Right lobe of liver (tissue), 6 donors: ENCODE measurements around the gene B3GALNT2. TPM values are rescaled to one million over a fixed set of nuclear protein-coding genes. Genes with fewer than 3 reads are reported as not detected.

Experiments
- ATAC-seq, 4 donors: fragments of 200-7000 bp; cut with Tn5 transposase; one replicate each; pipeline ENCODE4 v1.9.1; 2020; ENCODE audit warnings: mild to moderate bottlenecking in 4 of 4, moderate library complexity in 4 of 4
- DNase-seq, 3 donors: peaks; one replicate each; pipeline ENCODE4 v3.0.0-alpha.2; 2020
- H3K27ac ChIP-seq, 3 donors: fragments of 200-600 bp; one replicate each; pipeline ENCODE4 v1.8.0; 2022
- H3K27me3 ChIP-seq, 2 donors: fragments of 200-600 bp; one replicate each; pipeline ENCODE4 v1.8.0; 2022
- H3K36me3 ChIP-seq, 4 donors: fragments of 200-600 bp; sonication (generic) in 1 of 4; one replicate each; pipeline versions ENCODE4 v1.5.1 to v1.8.0; 2017 to 2022; ENCODE audit warnings: control low read depth in 1 of 4
- H3K4me1 ChIP-seq, 4 donors: fragments of 200-600 bp; sonication (generic) in 1 of 4; one replicate each; pipeline versions ENCODE4 v1.5.1 to v1.8.0; 2017 to 2022; ENCODE audit warnings: control low read depth in 1 of 4
- H3K4me3 ChIP-seq, 3 donors: fragments of 200-600 bp; one replicate each; pipeline ENCODE4 v1.8.0; 2022
- H3K9me3 ChIP-seq, 4 donors: fragments of 200-600 bp; sonication (generic) in 1 of 4; one replicate each; pipeline versions ENCODE4 v1.5.1 to v1.8.0; 2017 to 2022; ENCODE audit warnings: control low read depth in 1 of 4
- POLR2A ChIP-seq: fragments of 450-650 bp; IDR thresholded peaks from one replicate; pipeline ENCODE4 v1.6.1; 2017; ENCODE audit warnings: antibody characterized with exemption, mild to moderate bottlenecking
- WGBS: methylation state at CpG from one replicate; pipeline ENCODE4 v1.1.6; 2018; ENCODE audit warnings: low coverage, low lambda C conversion rate; ENCODE audit not compliant: insufficient coverage; ENCODE audit errors: missing lambda C conversion rate; 5-methylcytosine and 5-hydroxymethylcytosine counted together
- intact Hi-C, 2 donors: fragments of 100-400 bp; cut with DNase I; formaldehyde crosslinking; loops; one replicate each; pipeline versions ENCODE4 v1.11.2 to v1.14.1; 2022
- total RNA-seq, 6 experiments: library from RNA; depleted of rRNA in 2 of 6; stranded (reverse); fragments of >200 nt in 2 of 6; fragmentation: NEBNext Ultra II Directional in 3 of 6; extraction: Animal tissue kit (Norgen Biotek cat#: 25700) in 3 of 6; gene quantifications; one replicate each; pipeline versions ENCODE4 v1.1.0 to v1.2.4, GENCODE V29; 2016 to 2023
- TF ChIP-seq, protein P1 (sequence below), 4 donors: fragments of 200-600 bp in 3 of 4; fragments of 450-650 bp in 1 of 4; IDR thresholded peaks; one replicate each; pipeline versions ENCODE4 v1.5.1 to v1.8.0; 2016 to 2022; ENCODE audit warnings: antibody characterized with exemption in 4 of 4, mild to moderate bottlenecking in 2 of 4
- donor health status: DM: no; HTN: yes; CAD: no.
- donor health status: DM: no; HTN: no; CAD: no.
- donor health status: DM: no; HTN: no; CAD: no.
- donor health status: DM: no; HTN: yes; CAD: no.
- donor health status: DM: no; HTN: yes; CAD: no.

The B3GALNT2 gene
- total RNA-seq, 6 experiments from 2014 or later = 7.0 to 15.5 (median 9.1) TPM

DNA sequence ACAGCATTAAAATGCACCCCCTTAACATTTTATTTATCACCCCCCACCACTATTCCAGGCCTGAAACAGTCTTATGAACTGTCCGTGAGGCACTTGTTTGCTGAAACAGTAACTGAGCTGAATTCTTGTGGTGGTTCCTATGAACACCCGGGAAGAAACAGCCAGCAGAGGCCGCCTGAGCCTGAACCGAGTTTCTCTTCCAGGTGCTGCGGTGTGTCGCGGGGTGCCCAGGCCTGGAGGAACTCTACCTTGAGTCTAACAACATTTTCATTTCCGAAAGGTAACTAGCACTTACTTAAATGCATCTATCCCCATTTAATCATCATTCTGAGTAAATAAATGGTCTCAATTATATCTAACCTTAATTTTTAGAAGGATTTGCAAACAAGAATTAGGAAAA, 70.3 kb downstream of the B3GALNT2 start:
- TF ChIP-seq POLR2A = no peak
- TF ChIP-seq, protein P1, sequence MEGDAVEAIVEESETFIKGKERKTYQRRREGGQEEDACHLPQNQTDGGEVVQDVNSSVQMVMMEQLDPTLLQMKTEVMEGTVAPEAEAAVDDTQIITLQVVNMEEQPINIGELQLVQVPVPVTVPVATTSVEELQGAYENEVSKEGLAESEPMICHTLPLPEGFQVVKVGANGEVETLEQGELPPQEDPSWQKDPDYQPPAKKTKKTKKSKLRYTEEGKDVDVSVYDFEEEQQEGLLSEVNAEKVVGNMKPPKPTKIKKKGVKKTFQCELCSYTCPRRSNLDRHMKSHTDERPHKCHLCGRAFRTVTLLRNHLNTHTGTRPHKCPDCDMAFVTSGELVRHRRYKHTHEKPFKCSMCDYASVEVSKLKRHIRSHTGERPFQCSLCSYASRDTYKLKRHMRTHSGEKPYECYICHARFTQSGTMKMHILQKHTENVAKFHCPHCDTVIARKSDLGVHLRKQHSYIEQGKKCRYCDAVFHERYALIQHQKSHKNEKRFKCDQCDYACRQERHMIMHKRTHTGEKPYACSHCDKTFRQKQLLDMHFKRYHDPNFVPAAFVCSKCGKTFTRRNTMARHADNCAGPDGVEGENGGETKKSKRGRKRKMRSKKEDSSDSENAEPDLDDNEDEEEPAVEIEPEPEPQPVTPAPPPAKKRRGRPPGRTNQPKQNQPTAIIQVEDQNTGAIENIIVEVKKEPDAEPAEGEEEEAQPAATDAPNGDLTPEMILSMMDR (IDR thresholded peaks at IDR 0.05) = no peak
- no peak overlapping the region for H3K27ac ChIP-seq
- peaks cover 0 to 47% (median 15%) of the 10 kb centered on the region in 4 donors for H3K36me3 ChIP-seq
- ATAC-seq (no peak), DNase-seq (no peak)
- H3K4me3 ChIP-seq = no peak overlapping the region
- H3K9me3 ChIP-seq = no peaks in the 10 kb centered on the region
- no peaks in the 10 kb centered on the region for H3K27me3 ChIP-seq
- 99% methylated on average over 8 of the region's 8 CpGs for WGBS
- H3K4me1 ChIP-seq = no peaks in the 10 kb centered on the region
- intact Hi-C loops = no loop called here

DNA sequence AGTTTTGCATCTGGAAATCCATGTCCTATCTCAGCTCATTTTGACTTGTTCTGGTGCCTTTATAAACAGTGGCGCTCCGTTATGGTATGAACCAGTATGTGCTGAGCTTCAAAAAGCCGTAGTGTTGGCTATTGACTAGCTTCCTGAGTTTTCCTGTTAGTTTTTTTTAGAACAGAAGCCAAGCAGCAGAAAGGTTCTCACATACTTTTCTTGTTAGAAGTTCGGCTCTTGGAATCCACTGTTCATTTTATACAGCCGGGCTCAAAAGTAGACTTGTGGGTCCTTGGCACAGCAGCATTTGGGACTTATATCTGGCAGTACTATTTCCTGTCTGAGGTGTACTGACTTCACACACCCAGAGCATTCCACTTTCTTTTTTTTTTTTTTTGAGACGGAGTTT, 73.3 kb downstream of the B3GALNT2 start:
- ATAC-seq = no peak
- no peak for DNase-seq
- no peak for TF ChIP-seq POLR2A
- TF ChIP-seq, protein P1 (IDR thresholded peaks at IDR 0.05) = no peak
- H3K4me1 ChIP-seq = no peaks in the 10 kb centered on the region
- WGBS = 92% methylated on average over 5 of the region's 6 CpGs
- H3K27ac ChIP-seq = no peak overlapping the region
- H3K36me3 ChIP-seq = peaks cover 0 to 17% (median 5%) of the 10 kb centered on the region in 4 donors
- H3K4me3 ChIP-seq = no peak overlapping the region
- no peaks in the 10 kb centered on the region for H3K9me3 ChIP-seq
- H3K27me3 ChIP-seq = no peaks in the 10 kb centered on the region
- intact Hi-C loops = no loop called here

DNA sequence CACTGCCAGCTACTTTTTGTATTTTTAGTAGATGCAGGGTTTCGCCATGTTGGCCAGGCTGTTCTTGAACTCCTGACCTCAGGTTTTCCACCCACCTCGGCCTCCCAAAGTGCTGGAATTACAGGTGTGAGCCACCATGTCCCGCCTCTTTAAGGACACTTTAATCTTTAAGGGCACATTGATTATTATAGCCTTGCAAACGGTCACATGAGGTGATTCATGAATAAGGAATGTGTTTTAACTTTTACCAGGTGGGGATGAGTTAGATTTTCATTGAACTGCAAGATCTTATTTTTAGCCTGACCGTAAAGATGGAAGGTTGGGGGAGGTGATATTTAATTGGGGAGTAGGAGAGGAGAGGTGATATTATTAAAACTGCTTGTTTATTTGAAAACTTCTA, 75.1 kb downstream of the B3GALNT2 start:
- Histone ChIP-seq H3K27me3 (no peaks in the 10 kb centered on the region), H3K4me1 (no peaks in the 10 kb centered on the region), H3K4me3 (no peak overlapping the region), H3K36me3 (peaks cover 0 to 9% (median 0%) of the 10 kb centered on the region in 4 donors), H3K9me3 (no peaks in the 10 kb centered on the region), H3K27ac (no peak overlapping the region)
- ATAC-seq (no peak), DNase-seq (no peak)
- TF ChIP-seq, protein P1 (IDR thresholded peaks at IDR 0.05) = no peak
- TF ChIP-seq POLR2A = no peak
- WGBS = 81% methylated on average over 5 of the region's 5 CpGs
- intact Hi-C loops = no loop called here

DNA sequence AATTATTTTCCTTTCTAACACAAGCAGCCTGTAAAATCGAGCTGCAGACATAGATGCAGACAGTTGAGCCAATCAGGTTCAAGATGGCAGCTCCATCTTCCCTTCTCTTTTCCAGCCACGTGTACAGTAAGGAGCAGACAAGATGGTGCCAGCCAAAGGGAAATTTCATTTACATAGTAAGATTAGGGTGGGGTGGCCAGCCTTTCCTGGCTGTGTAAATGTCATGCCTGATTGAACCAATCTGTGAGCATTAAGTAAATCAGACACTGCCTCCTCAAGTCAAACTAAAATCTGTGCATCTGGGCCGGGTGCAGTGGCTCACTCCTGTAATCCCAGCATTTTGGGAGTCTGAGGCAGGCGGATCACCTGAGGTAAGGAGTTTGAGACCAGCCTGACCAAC, 76.8 kb downstream of the B3GALNT2 start:
- intact Hi-C loops = no loop called here
- no peaks in the 10 kb centered on the region for H3K36me3 ChIP-seq
- H3K4me1 ChIP-seq = no peaks in the 10 kb centered on the region
- H3K27ac ChIP-seq = no peak overlapping the region
- H3K4me3 ChIP-seq = no peak overlapping the region
- 84% methylated on average over 2 of the region's 4 CpGs for WGBS
- ATAC-seq (no peak), DNase-seq (peak in 1 of 3 donors; percentile 11)
- H3K9me3 ChIP-seq = no peaks in the 10 kb centered on the region
- H3K27me3 ChIP-seq = no peaks in the 10 kb centered on the region
- TF ChIP-seq, protein P1 (IDR thresholded peaks at IDR 0.05) = no peak
- no peak for TF ChIP-seq POLR2A

DNA sequence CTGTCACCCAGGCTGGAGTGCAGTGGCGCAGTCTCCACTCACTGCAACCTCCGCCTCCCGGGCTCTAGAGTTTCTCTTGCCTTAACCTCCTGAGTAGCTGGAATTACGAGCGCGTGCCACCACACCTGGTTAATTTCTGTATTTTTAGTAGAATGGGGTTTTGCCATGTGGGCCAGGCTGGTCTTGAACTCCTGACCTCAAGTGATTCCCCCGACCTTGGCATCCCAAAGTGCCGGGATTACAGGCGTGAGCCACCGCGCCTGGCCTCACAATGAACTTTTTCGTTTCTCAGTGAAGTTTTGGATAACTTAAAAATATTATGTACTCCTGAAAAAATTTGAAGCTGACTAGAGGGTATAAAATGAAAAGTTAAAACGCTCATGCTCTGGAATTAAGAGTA, 77.6 kb downstream of the B3GALNT2 start:
- Histone ChIP-seq H3K4me1 (no peaks in the 10 kb centered on the region), H3K36me3 (no peaks in the 10 kb centered on the region), H3K27me3 (no peaks in the 10 kb centered on the region), H3K9me3 (no peaks in the 10 kb centered on the region), H3K27ac (no peak overlapping the region), H3K4me3 (no peak overlapping the region)
- 89% methylated on average over 13 of the region's 13 CpGs for WGBS
- ATAC-seq = no peak
- TF ChIP-seq, protein P1 (IDR thresholded peaks at IDR 0.05) = no peak
- no peak for TF ChIP-seq POLR2A
- intact Hi-C loops = no loop called here
- DNase-seq = peak in 1 of 3 donors; percentile 10
